Hepatocyte (in vitro differentiated cells): ENCODE measurements around the gene EFNA4.

ENCODE experiments used
- CTCF ChIP-seq: fragments of 200-600 bp; sonication (generic); IDR thresholded peaks from 2 replicates; pipeline ENCODE4 v1.5.1; 2016; ENCODE audit warnings: antibody characterized with exemption, mild to moderate bottlenecking; ENCODE audit not compliant: poor library complexity
- EZH2 ChIP-seq: fragments of 200-600 bp; sonication (generic); IDR thresholded peaks from 2 replicates; pipeline ENCODE4 v1.6.1; 2016; ENCODE audit warnings: antibody characterized with exemption, mild to moderate bottlenecking, borderline replicate concordance
- EZH2phosphoT487 ChIP-seq: fragments of 200-600 bp; sonication (generic); IDR thresholded peaks from one replicate; pipeline ENCODE4 v1.6.1; 2018; ENCODE audit warnings: antibody characterized with exemption, mild to moderate bottlenecking, low read depth, moderate library complexity; ENCODE audit not compliant: unreplicated experiment, severe bottlenecking

DNA sequence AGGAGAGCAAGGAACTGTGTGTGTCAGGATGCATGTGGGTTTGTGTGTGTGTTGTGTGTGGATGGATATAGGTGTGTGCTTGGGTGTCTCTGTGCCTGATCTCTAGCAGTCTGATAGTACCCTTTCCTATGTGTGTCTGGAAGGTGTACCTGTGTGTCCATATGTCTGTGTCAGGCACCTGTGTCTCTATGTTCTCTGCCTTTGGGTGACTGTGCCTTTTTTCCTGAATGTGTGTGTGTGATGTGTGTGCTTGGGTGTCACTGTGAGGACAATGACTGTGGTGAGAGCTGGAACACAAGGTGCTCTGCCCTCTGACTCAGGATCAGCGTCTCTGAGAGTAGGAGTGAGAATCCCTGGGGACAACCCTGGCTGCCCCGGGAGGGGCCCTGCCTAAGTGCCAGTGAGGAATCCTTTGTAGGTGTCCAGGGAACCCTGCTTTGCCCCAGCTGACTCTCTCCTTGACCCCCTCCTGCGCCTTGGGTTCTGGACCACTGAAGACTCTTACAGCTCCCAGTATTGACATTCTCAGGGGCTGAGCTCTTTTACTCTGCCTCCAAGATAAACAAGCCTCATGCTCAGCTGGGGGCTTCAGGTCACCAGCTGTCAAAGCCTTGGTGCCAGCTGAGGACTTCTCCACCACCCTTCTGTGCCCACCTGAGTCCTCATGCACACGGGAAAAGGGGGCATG, 14.4 kb downstream of the EFNA4 start:
- TF ChIP-seq CTCF (no peak), EZH2 (no peak), EZH2phosphoT487 (no peak)
